Right lobe of liver (tissue), 6 donors: ENCODE data around the gene PLPP2. TPM values are rescaled to one million over a fixed set of nuclear protein-coding genes. Genes with fewer than 3 reads are reported as not detected.
A peak's percentile ranks its signal among the peaks of the same experiment; 100 is the strongest.

Experiments
- ATAC-seq, 4 donors: fragments of 200-7000 bp; cut with Tn5 transposase; one replicate each; pipeline ENCODE4 v1.9.1; 2020; ENCODE audit warnings: mild to moderate bottlenecking in 4 of 4, moderate library complexity in 4 of 4
- DNase-seq, 3 donors: peaks; one replicate each; pipeline ENCODE4 v3.0.0-alpha.2; 2020
- H3K27ac ChIP-seq, 3 donors: fragments of 200-600 bp; one replicate each; pipeline ENCODE4 v1.8.0; 2022
- H3K27me3 ChIP-seq, 2 donors: fragments of 200-600 bp; one replicate each; pipeline ENCODE4 v1.8.0; 2022
- H3K36me3 ChIP-seq, 4 donors: fragments of 200-600 bp; sonication (generic) in 1 of 4; one replicate each; pipeline versions ENCODE4 v1.5.1 to v1.8.0; 2017 to 2022; ENCODE audit warnings: control low read depth in 1 of 4
- H3K4me1 ChIP-seq, 4 donors: fragments of 200-600 bp; sonication (generic) in 1 of 4; one replicate each; pipeline versions ENCODE4 v1.5.1 to v1.8.0; 2017 to 2022; ENCODE audit warnings: control low read depth in 1 of 4
- H3K4me3 ChIP-seq, 3 donors: fragments of 200-600 bp; one replicate each; pipeline ENCODE4 v1.8.0; 2022
- H3K9me3 ChIP-seq, 4 donors: fragments of 200-600 bp; sonication (generic) in 1 of 4; one replicate each; pipeline versions ENCODE4 v1.5.1 to v1.8.0; 2017 to 2022; ENCODE audit warnings: control low read depth in 1 of 4
- POLR2A ChIP-seq: fragments of 450-650 bp; IDR thresholded peaks from one replicate; pipeline ENCODE4 v1.6.1; 2017; ENCODE audit warnings: antibody characterized with exemption, mild to moderate bottlenecking
- WGBS: methylation state at CpG from one replicate; pipeline ENCODE4 v1.1.6; 2018; ENCODE audit warnings: low coverage, low lambda C conversion rate; ENCODE audit not compliant: insufficient coverage; ENCODE audit errors: missing lambda C conversion rate; 5-methylcytosine and 5-hydroxymethylcytosine counted together
- intact Hi-C, 2 donors: fragments of 100-400 bp; cut with DNase I; formaldehyde crosslinking; loops; one replicate each; pipeline versions ENCODE4 v1.11.2 to v1.14.1; 2022
- total RNA-seq, 6 experiments: library from RNA; depleted of rRNA in 2 of 6; stranded (reverse); fragments of >200 nt in 2 of 6; fragmentation: NEBNext Ultra II Directional in 3 of 6; extraction: Animal tissue kit (Norgen Biotek cat#: 25700) in 3 of 6; gene quantifications; one replicate each; pipeline versions ENCODE4 v1.1.0 to v1.2.4, GENCODE V29; 2016 to 2023
- TF ChIP-seq, protein P1 (sequence below), 4 donors: fragments of 200-600 bp in 3 of 4; fragments of 450-650 bp in 1 of 4; IDR thresholded peaks; one replicate each; pipeline versions ENCODE4 v1.5.1 to v1.8.0; 2016 to 2022; ENCODE audit warnings: antibody characterized with exemption in 4 of 4, mild to moderate bottlenecking in 2 of 4
- donor health status: DM: no; HTN: yes; CAD: no.
- donor health status: DM: no; HTN: no; CAD: no.
- donor health status: DM: no; HTN: no; CAD: no.
- donor health status: DM: no; HTN: yes; CAD: no.
- donor health status: DM: no; HTN: yes; CAD: no.

PLPP2 gene
- total RNA-seq, 6 experiments from 2014 or later = 0.83 to 2.7 (median 1.8) TPM

DNA sequence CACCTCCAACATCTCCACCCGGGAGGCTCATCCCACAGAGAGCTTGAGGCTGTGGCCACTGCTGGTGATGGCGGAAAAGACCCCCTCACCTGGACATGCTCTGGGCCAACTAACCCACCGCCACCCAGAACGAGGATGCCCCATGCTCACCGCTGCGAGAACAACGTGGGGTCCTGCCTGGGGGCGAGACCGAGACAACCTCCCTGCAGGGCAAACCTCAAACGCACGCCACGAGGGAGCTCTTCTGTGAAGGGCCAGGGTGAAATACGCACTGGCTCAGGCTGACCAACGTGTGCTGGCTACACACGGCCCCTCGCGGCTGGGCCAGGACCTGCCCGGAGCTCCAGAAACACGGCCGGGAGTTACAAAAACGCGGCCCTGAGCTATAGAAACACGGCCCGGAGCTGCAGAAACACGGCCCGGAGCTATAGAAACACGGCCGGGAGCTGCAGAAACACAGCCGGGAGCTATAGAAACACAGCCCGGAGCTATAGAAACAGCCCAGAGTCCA is 19.0 kb upstream of the PLPP2 start:
- Histone ChIP-seq H3K36me3 (peaks cover 0 to 12% (median 5%) of the 10 kb centered on the region in 4 donors), H3K27me3 (no peaks in the 10 kb centered on the region), H3K9me3 (no peaks in the 10 kb centered on the region), H3K4me1 (no peaks in the 10 kb centered on the region), H3K4me3 (no peak overlapping the region), H3K27ac (no peak overlapping the region)
- ATAC-seq = no peak
- 76% methylated on average over 9 of the region's 30 CpGs for WGBS
- no peak for DNase-seq
- TF ChIP-seq, protein P1, sequence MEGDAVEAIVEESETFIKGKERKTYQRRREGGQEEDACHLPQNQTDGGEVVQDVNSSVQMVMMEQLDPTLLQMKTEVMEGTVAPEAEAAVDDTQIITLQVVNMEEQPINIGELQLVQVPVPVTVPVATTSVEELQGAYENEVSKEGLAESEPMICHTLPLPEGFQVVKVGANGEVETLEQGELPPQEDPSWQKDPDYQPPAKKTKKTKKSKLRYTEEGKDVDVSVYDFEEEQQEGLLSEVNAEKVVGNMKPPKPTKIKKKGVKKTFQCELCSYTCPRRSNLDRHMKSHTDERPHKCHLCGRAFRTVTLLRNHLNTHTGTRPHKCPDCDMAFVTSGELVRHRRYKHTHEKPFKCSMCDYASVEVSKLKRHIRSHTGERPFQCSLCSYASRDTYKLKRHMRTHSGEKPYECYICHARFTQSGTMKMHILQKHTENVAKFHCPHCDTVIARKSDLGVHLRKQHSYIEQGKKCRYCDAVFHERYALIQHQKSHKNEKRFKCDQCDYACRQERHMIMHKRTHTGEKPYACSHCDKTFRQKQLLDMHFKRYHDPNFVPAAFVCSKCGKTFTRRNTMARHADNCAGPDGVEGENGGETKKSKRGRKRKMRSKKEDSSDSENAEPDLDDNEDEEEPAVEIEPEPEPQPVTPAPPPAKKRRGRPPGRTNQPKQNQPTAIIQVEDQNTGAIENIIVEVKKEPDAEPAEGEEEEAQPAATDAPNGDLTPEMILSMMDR (IDR thresholded peaks at IDR 0.05) = no peak
- TF ChIP-seq POLR2A = no peak
- intact Hi-C loops = no loop called here

GRCh38 chr19:309206-309565 is 18.0 kb upstream of the PLPP2 start:
- Histone ChIP-seq H3K9me3 (no peaks in the 10 kb centered on the region), H3K27me3 (no peaks in the 10 kb centered on the region), H3K4me1 (no peaks in the 10 kb centered on the region), H3K36me3 (peaks cover 0 to 12% (median 4%) of the 10 kb centered on the region in 4 donors), H3K27ac (no peak overlapping the region), H3K4me3 (no peak overlapping the region)
- DNase-seq = no peak
- TF ChIP-seq, protein P1 (IDR thresholded peaks at IDR 0.05) = no peak
- TF ChIP-seq POLR2A = no peak
- no peak for ATAC-seq
- intact Hi-C loops = no loop called here
- 100% methylated on average over 1 of the region's 14 CpGs for WGBS

DNA sequence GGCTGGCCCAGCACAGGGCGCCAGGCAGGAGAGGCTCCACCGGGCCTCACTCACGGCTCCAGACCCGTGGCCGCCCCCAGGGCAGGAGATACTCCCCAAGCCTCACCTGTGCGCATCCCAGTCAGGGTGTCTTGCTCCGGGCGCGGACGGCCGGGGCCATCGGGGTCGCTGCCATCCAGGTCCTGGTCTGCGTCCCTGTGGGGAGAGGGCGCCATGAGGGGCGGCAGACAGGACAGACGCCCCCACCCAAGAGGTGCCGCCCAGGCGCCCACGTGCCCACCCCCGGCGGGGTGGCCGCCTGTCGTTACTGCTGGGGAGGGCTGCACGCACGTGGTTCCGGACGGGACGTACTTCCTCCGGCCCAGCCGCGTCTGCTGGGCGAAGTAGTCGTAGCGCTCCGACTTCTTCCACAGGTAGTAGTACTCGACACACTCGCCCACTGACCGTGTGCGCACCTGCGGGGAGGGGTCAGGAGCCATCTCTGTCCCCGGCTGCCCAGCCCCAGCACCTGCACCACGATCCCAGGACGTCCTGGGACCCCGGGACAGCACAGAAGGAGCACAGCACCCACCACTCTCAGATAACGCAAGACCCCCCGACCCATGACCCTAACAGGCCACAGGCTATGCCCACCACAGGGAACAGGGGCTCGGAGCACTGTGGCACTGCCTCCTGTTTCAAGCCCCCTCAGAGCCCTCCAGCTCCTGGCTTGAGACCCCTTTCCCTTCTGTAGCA is 17.4 kb upstream of the PLPP2 start:
- DNase-seq = no peak

DNA sequence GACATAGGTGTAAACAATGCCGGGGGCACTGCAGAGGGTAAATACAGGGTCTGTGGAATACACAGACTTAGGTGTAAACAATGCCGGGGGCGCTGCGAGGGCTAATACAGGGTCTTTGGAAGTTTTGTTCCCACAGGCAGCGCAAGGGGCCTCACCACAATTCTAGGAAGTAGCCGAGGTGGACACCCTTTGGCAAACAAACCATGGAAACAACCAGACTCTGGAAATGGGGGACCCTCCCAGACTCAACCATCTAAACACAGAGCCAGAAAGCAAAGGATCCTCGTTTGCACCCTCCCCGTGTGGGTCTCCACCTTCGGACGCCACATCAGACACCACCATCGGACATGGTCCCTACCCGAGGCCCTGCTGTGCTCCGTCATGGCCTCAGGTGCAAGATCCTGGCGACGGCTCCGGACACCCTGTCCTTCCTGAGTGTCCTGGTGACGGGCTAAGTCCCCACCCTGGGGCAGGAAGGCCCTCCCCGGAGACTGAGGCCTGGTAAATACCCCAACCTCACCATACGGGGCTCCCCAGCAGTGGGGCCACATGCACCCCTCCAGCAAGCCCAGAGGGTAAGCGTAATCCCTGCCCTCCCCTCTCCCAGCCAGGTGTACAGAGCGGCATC is 16.7 kb upstream of the PLPP2 start:
- peaks cover 0 to 12% (median 4%) of the 10 kb centered on the region in 4 donors for H3K36me3 ChIP-seq
- intact Hi-C loops = no loop called here
- H3K4me3 ChIP-seq = no peak overlapping the region
- TF ChIP-seq POLR2A = no peak
- TF ChIP-seq, protein P1 (IDR thresholded peaks at IDR 0.05) = no peak
- H3K4me1 ChIP-seq = no peaks in the 10 kb centered on the region
- H3K27me3 ChIP-seq = no peaks in the 10 kb centered on the region
- H3K27ac ChIP-seq = no peak overlapping the region
- H3K9me3 ChIP-seq = no peaks in the 10 kb centered on the region
- ATAC-seq (peak in 1 of 4 donors; percentile 5), DNase-seq (no peak)
- 67% methylated on average over 1 of the region's 21 CpGs for WGBS

More for the DNA sequence above, 17.4 kb upstream of the PLPP2 start:
- Histone ChIP-seq H3K9me3 (no peaks in the 10 kb centered on the region), H3K36me3 (peaks cover 0 to 12% (median 4%) of the 10 kb centered on the region in 4 donors), H3K4me1 (no peaks in the 10 kb centered on the region), H3K4me3 (no peak overlapping the region), H3K27me3 (no peaks in the 10 kb centered on the region), H3K27ac (no peak overlapping the region)
- intact Hi-C loops = no loop called here
- ATAC-seq = peak in 1 of 4 donors; percentile 6
- TF ChIP-seq POLR2A = no peak
- TF ChIP-seq, protein P1 (IDR thresholded peaks at IDR 0.05) = no peak
- WGBS = 94% methylated on average over 11 of the region's 48 CpGs
